ENCODE data around the gene TGFBR2.
A peak's percentile ranks its signal among the peaks of the same experiment; 100 is the strongest.

Gene TGFBR2

DNA sequence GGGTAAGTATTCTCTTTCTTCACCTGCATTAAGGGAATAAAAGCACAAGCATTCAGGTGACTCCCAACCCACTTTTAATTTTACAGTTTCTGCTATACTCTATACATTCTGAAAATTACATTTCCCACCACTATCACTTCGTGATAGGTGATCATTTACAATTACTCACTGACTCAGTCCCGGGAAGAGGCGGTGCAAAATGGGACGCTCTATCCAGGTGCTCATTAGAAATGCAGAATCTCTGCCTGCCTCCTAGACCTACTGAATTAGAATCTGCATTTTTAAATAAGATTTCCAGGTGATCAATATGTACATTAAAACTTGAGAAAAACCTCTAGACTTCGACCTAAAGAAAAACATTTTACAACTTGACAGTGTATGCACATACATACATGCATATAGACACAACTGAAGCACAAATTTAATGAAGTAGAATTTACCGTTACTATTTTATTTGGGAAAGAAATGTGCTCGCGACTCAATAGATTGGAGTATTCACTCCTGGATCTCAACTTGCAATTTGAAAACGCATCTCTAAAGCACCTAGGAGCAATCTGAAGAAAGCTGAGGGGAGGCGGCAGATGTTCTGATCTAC, 598 bp upstream of the TGFBR2 start:
- no peak for TF ChIP-seq CTCF (IDR thresholded peaks at IDR 0.05; ENCODE audit: low read depth, low read length, missing control alignments)
- DNase-seq (ENCODE audit: extremely low read depth, low read depth), result no peak
- peak overlapping the region; percentile 64 for H3K4me3 ChIP-seq (replicated peaks; ENCODE audit: low read depth, low read length)

- DNase-seq (ENCODE audit: extremely low read depth, low read depth), result no peak
- no peak for TF ChIP-seq CTCF (IDR thresholded peaks at IDR 0.05; ENCODE audit: low read depth, low read length, missing control alignments)
- peak overlapping the region; percentile 64 for H3K4me3 ChIP-seq (replicated peaks; ENCODE audit: low read depth, low read length)
Measured at GRCh38 chr3:30607032-30607833, 832 bp downstream of the TGFBR2 start.

DNA sequence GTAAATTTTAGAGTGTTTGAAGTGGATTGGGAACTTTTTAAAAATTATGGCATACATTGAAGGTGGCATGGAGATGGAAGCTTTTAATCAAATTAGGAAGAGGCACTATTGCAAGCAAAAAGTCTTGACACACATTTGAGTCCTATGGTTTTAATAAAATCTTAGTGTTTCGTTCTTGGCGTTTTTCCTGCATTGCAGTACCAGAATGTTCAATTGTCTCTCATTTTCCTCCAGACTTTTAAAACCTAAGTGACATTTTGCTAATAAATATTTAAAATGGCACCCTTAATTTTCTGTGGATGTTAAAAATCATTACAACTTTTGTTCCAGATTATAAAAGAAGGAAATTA, 2.2 kb downstream of the TGFBR2 start:
- no peak for DNase-seq (ENCODE audit: extremely low read depth, low read depth)
- TF ChIP-seq CTCF (IDR thresholded peaks at IDR 0.05; ENCODE audit: low read depth, low read length, missing control alignments), result no peak
- peak overlapping the region; percentile 64 for H3K4me3 ChIP-seq (replicated peaks; ENCODE audit: low read depth, low read length)

- no peak for DNase-seq (ENCODE audit: extremely low read depth, low read depth)
- H3K4me3 ChIP-seq (replicated peaks; ENCODE audit: low read depth, low read length), result no peak overlapping the region
Measured at GRCh38 chr3:30609930-30610701, 3.7 kb downstream of the TGFBR2 start.

DNA sequence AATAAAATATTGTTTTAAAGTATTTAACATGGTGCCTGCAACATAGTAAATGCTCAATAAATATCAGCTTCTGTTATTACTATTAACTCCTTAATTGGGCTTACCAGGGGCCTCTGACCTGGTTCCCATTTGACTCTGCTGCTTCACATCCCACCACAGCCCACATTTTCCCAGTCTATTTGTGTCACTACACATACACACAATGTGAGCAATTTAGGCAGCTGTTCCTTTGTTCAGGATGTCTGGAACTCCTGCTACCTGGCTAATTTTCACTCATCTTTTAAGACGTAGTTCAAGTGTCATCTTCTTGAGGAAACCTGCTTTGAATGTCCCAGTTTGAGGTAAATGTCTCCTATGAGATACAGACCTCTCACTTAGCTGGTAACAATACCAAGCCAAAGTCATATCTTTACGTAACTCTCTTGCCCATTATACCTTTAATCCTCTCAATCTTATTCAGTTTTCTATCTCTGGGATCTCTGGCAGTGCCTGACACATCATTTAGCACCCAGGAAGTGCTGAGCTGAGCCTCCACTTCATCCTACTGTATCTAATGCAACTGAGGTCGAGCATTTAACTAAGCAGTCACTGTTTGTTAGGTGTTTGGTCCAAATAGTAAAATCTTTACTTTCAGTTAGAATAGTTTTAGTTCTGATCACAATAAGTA, 4.4 kb downstream of the TGFBR2 start:
- H3K4me3 ChIP-seq (replicated peaks; ENCODE audit: low read depth, low read length), result no peak overlapping the region
- DNase-seq (ENCODE audit: extremely low read depth, low read depth), result no peak
- TF ChIP-seq CTCF (IDR thresholded peaks at IDR 0.05; ENCODE audit: low read depth, low read length, missing control alignments), result no peak

More at GRCh38 chr3:30609930-30610701, 3.7 kb downstream of the TGFBR2 start:
- no peak for TF ChIP-seq CTCF (IDR thresholded peaks at IDR 0.05; ENCODE audit: low read depth, low read length, missing control alignments)

DNA sequence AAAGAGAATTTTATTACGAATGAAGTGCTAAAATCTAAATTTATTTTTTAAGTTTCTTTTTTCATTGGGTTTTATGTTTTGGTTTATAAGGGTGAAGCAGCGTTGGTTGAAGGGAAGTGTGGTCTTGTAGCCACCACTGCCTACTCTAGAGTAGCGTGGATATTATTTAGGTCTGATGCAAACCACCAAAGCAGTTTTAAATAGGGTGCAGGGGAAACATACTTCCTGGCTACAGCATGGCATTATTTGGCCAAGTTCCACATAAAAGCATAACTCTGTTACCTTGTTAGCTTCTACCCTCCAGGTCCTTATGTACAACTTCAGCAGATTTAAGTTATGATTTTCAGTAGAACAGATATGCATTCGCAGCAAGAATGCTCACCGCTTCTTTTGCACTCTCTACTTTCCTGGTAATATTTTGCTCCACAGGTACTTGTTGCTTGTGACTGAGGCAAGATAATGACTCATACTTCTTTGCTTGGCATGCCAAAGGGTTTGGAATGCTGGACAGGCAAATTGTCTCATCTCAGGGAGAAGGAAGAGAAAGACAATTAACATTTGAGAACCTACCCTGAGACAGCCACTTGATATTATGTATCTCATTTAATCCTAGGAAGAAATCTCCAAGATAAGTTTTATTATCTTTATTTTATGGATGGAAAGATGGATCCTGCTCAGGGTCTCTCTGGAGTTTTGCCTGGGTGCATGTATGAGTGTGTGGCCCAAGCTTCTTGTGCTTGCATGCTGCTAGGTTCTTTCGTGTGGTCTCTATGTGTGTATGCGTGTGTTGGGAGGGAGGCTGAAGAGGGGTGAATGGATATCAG, 5.4 kb downstream of the TGFBR2 start:
- no peak for DNase-seq (ENCODE audit: extremely low read depth, low read depth)
- TF ChIP-seq CTCF (IDR thresholded peaks at IDR 0.05; ENCODE audit: low read depth, low read length, missing control alignments), result no peak
- H3K4me3 ChIP-seq (replicated peaks; ENCODE audit: low read depth, low read length), result no peak overlapping the region
